Loucy (cell line): Measurements from ENCODE around the gene CALHM2.
A peak's percentile ranks its signal among the peaks of the same experiment; 100 is the strongest.
"Not testable (repeated sequence)": the region's sequence is repeated elsewhere in the genome, so short reads cannot be mapped to it uniquely, and the experiment has no call there.

ENCODE experiments used
- H2AFZ ChIP-seq: fragments of 200-600 bp; sonication (generic); 2 replicates; pipeline ENCODE4 v1.6.0; 2016; ENCODE audit warnings: antibody characterized with exemption, mild to moderate bottlenecking, low read length, moderate library complexity
- H3F3A ChIP-seq: fragments of 200-600 bp; 2 replicates; pipeline ENCODE4 v1.6.0; 2016; ENCODE audit warnings: antibody characterized with exemption, low read depth, mild to moderate bottlenecking
- H3K27me3 ChIP-seq: fragments of 200-600 bp; sonication (generic); 2 replicates; pipeline ENCODE4 v1.6.1; 2014; ENCODE audit warnings: low read length, mild to moderate bottlenecking; ENCODE audit not compliant: insufficient read depth, poor library complexity, severe bottlenecking
- H3K36me3 ChIP-seq: fragments of 200-600 bp; sonication (generic); 2 replicates; pipeline ENCODE4 v1.6.1; 2016; ENCODE audit warnings: low read length; ENCODE audit not compliant: insufficient read depth
- H3K4me1 ChIP-seq: fragments of 200-600 bp; sonication (generic); 2 replicates; pipeline ENCODE4 v1.5.1; 2014; ENCODE audit warnings: low read length, mild to moderate bottlenecking; ENCODE audit not compliant: insufficient read depth, poor library complexity, severe bottlenecking
- H3K4me2 ChIP-seq: fragments of 200-600 bp; sonication (generic); 2 replicates; pipeline ENCODE4 v1.6.0; 2014; ENCODE audit warnings: antibody characterized with exemption, low read length, low read depth, mild to moderate bottlenecking; ENCODE audit not compliant: poor library complexity, severe bottlenecking
- H3K4me3 ChIP-seq: fragments of 200-600 bp; sonication (generic); 2 replicates; pipeline ENCODE4 v1.5.1; 2014; ENCODE audit warnings: low read length, mild to moderate bottlenecking, mixed read lengths; ENCODE audit not compliant: poor library complexity, severe bottlenecking
- H3K79me2 ChIP-seq: fragments of 200-600 bp; sonication (generic); 2 replicates; pipeline ENCODE4 v1.6.1; 2014; ENCODE audit warnings: low read length; ENCODE audit not compliant: insufficient read depth
- H3K9ac ChIP-seq: fragments of 200-600 bp; sonication (generic); 2 replicates; pipeline ENCODE4 v1.6.0; 2014; ENCODE audit warnings: mild to moderate bottlenecking, low read depth, low read length, moderate library complexity; ENCODE audit not compliant: poor library complexity, severe bottlenecking
- H3K9me2 ChIP-seq: fragments of 200-600 bp; sonication (generic); replicated peaks from 2 replicates; pipeline ENCODE4 v1.6.1; 2016; ENCODE audit warnings: low read depth, low read length, mixed read lengths
- H3K9me3 ChIP-seq: fragments of 200-600 bp; sonication (generic); 2 replicates; pipeline ENCODE4 v1.6.1; 2014; ENCODE audit warnings: mild to moderate bottlenecking, antibody characterized with exemption, low read length, low read depth; ENCODE audit not compliant: insufficient read depth
- H4K20me1 ChIP-seq: fragments of 200-600 bp; sonication (generic); 2 replicates; pipeline ENCODE4 v1.6.0; 2014; ENCODE audit warnings: antibody characterized with exemption, low read length, mild to moderate bottlenecking; ENCODE audit not compliant: insufficient read depth, poor library complexity, severe bottlenecking
- CTCF ChIP-seq: fragments of 200-600 bp; sonication (generic); conservative IDR thresholded peaks from 2 replicates; pipeline ENCODE4 v1.5.1; 2014; ENCODE audit warnings: mild to moderate bottlenecking, antibody characterized with exemption, low read length
- EZH2phosphoT487 ChIP-seq: fragments of 200-600 bp; IDR thresholded peaks from 2 replicates; pipeline ENCODE4 v1.6.1; 2018; ENCODE audit warnings: antibody characterized with exemption, mild to moderate bottlenecking, moderate library complexity, borderline replicate concordance

CALHM2 gene

GRCh38 chr10:103419101-103419500 is 33.1 kb downstream of the CALHM2 start:
- Histone ChIP-seq H3K9ac (no peak overlapping the region), H3K9me2 (no peaks in the 10 kb centered on the region), H2AFZ (no peak overlapping the region), H3K36me3 (peaks cover 89% of the 10 kb centered on the region; the same call in 1 of the 2 replicates), H3F3A (no peaks in the 10 kb centered on the region), H3K9me3 (no peaks in the 10 kb centered on the region), H4K20me1 (no peaks in the 10 kb centered on the region), H3K79me2 (no peaks in the 10 kb centered on the region), H3K27me3 (no peaks in the 10 kb centered on the region), H3K4me3 (no peak overlapping the region), H3K4me1 (no peaks in the 10 kb centered on the region), H3K4me2 (no peak overlapping the region)
- no peak for TF ChIP-seq CTCF
- no peak for TF ChIP-seq EZH2phosphoT487

GRCh38 chr10:103417601-103418000 is 34.6 kb downstream of the CALHM2 start:
- Histone ChIP-seq H3K9me3 (no peaks in the 10 kb centered on the region), H3F3A (no peaks in the 10 kb centered on the region), H3K9me2 (no peaks in the 10 kb centered on the region), H3K36me3 (peaks cover 89% of the 10 kb centered on the region; the same call in 1 of the 2 replicates), H4K20me1 (no peaks in the 10 kb centered on the region), H3K4me3 (no peak overlapping the region), H3K79me2 (no peaks in the 10 kb centered on the region), H3K4me1 (no peaks in the 10 kb centered on the region), H3K9ac (no peak overlapping the region), H3K27me3 (no peaks in the 10 kb centered on the region), H2AFZ (no peak overlapping the region), H3K4me2 (no peak overlapping the region)
- no peak for TF ChIP-seq EZH2phosphoT487
- TF ChIP-seq CTCF = no peak

GRCh38 chr10:103417148-103417469 is 35.1 kb downstream of the CALHM2 start:
- not testable (repeated sequence) for H2AFZ ChIP-seq, H3K4me1 ChIP-seq, H3K9me3 ChIP-seq, H3F3A ChIP-seq, H3K9me2 ChIP-seq, H4K20me1 ChIP-seq, H3K4me2 ChIP-seq, H3K4me3 ChIP-seq, H3K79me2 ChIP-seq, H3K9ac ChIP-seq, H3K27me3 ChIP-seq
- H3K36me3 ChIP-seq = peaks cover 87% of the 10 kb centered on the region; the same call in 1 of the 2 replicates

GRCh38 chr10:103416436-103417147 is 35.6 kb downstream of the CALHM2 start:
- H4K20me1 ChIP-seq = no peaks in the 10 kb centered on the region
- no peaks in the 10 kb centered on the region for H3F3A ChIP-seq
- no peaks in the 10 kb centered on the region for H3K9me2 ChIP-seq
- H3K4me3 ChIP-seq = no peak overlapping the region
- no peak overlapping the region for H2AFZ ChIP-seq
- no peaks in the 10 kb centered on the region for H3K9me3 ChIP-seq
- no peaks in the 10 kb centered on the region for H3K27me3 ChIP-seq
- TF ChIP-seq EZH2phosphoT487 = no peak
- TF ChIP-seq CTCF = peak; percentile 83
- H3K4me1 ChIP-seq = no peaks in the 10 kb centered on the region
- H3K4me2 ChIP-seq = no peak overlapping the region
- H3K79me2 ChIP-seq = no peaks in the 10 kb centered on the region
- peaks cover 88% of the 10 kb centered on the region; the same call in 1 of the 2 replicates for H3K36me3 ChIP-seq
- no peak overlapping the region for H3K9ac ChIP-seq
